Bone marrow (tissue), 2 donors: ENCODE data around the gene TSHZ2.
"Not testable (repeated sequence)": the region's sequence is repeated elsewhere in the genome, so short reads cannot be mapped to it uniquely, and the experiment has no call there.

Experiments used
- DNase-seq, 2 donors: peaks; one replicate each; lab custom pipeline; 2025; lab: John Stamatoyannopoulos, UW

The TSHZ2 gene

DNA sequence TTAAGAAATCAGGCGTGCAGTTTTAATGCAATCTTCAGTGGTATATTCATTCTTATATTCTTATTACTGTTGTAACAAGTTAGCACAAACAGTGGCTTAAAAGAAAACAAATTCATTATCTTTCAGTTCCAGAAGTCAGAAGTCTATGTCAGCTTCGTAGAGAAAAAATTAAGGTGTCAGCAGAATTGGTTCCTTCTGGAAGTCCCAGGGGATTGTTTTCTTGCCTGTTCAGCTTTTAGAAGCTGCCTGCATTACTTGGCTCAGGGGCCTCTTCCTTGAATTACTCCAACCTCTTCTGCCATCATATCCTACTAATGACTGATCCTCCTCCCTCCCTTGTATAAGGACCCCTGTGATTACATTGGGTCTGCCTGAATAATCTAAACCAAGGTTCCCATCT is 377.6 kb downstream of the TSHZ2 start:
- DNase-seq, result no peak

DNA sequence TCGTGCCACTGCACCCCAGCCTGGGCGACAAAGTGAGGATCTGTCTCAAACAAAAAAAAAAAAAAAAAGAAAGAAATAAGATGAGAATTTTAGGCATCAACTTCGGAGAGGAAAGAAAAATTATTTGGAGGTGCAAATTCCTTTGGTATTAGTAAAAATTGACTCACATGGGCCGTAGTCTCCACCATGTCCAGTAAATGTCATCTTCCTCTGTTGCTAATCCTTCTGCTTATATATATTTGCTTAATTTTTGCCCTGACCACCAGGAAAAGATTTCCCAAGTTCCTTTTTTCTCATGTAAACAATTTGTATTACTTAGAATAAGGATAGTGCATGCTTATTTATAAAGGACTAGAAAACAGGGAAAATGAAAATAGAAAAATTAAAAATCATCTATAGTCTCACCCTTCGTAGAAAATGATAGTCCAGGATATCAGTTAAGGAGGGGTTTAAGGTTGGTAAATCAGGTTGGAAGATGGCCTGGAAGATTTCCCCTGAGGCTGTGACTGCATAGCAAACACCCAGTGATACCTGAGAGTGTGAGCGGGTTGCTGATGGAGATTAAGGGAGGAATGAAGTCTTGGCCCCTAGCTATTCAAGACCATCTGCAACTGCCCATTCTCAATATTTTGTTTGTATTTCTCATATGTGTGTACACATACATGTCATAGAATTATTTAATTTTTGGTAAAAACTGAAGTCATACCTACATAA is 380.7 kb downstream of the TSHZ2 start:
- no peak for DNase-seq

DNA sequence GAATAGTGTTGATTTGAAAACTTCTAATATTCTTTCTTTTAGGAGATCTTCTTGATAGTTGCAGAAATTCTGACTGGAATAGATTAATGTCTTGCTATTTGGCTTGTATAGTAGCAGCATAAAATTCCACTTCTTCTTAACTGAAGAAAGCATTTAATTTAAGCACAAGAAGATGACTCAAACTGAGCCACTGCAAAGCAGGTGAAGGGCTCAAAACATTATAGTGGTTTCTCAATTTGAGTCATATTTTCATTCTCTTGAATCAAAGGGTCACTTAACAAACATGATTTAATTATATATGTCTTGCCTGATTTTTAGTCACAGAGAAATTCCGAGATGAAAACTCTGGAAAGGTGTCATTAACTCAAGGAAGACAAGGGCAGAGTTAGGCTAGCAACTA is 382.2 kb downstream of the TSHZ2 start:
- DNase-seq, result no peak

DNA sequence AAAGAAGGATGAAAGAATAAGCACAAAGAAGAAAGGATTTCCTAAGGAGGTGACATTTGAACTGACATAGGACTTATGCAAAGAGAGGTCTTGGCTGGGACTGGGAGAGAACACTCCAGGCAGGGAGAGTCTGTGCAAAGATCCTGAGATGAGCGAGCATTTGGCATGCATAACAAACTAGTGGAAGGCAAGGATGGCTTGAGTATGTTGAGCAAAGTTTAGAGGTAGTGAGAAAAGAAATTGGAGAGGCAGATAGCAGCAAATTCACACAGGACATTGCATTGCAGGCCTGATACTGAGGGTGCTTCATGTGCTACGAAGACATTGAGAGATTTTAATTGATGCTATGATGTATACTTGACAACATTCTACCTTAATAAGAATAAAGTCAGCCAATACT is 383.6 kb downstream of the TSHZ2 start:
- DNase-seq, result no peak

DNA sequence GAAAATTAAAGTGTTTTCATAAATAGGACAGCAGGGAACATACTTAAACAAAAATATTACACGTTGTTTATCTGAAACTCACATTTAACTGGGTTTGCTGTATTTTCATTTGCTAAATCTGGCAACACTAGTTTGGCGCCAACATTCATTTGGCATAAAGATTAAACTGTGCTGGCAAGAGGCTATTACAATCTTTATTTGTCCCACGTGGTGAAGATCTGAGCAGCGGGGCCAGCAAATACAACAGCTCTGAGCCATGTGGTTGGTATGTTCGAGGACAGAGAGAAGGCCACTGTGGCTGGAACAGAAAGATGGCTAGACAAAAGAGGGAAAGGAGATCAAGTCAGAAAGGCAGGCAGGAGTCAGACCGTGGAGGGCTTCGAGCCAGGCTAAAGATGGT is 387.3 kb downstream of the TSHZ2 start:
- DNase-seq, result no peak

DNA sequence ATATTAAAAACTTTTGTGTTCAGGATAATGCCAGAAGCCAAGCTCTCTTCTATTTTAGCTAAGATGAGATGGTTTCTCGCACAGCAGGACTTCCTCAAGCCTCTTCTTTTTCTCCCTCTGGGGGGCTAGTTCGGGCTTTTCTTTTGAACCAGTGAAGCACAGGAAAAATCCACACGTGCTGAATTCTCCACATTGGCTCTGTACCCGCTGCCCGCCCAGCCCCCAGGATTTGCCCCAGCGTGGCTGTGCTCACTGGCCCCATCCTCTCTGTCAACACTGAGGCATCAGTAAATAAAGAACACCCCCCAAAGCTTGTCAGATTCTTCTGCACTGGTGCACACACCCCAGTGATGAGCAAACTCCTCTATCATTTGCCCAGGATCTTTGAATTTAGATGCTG is 388.7 kb downstream of the TSHZ2 start:
- no peak for DNase-seq

DNA sequence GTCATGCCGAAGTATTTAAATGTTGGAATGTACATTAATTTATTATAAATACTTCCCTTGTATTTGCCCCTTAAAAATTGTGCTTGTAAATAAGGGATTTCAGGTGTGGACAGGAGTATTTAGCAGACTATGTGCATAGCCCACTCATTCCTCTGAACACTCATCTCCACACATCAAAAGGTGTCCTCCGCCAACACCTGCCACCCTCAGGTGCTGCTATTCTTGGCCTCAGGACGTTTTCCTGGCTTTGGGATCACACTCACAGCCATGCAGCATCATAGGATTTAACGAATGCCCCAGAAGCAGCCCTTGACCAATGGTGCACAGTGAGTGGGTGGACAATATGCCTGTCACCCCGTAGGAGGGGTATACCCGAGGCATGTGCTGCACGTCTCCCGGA is 390.6 kb downstream of the TSHZ2 start:
- DNase-seq, result no peak

DNA sequence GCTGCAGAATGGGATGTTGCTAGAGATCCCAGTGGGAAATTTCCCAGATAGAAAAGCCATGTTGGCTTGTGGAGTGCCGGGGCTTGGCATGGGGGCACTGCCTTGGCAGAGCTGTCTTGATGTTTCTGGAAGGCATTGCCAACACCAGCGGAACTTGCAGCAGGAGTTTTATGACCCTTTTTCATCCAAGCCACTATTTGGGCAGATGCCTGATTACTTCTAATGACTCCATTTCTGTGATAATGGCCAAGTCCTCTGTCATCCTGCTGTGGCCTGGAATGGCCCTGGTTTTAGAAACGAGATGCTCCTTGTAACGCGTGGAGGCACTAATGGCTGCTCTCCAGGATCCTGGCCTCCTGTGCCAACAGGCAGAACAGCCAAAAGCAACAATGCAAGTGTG is 392.5 kb downstream of the TSHZ2 start:
- no peak for DNase-seq

DNA sequence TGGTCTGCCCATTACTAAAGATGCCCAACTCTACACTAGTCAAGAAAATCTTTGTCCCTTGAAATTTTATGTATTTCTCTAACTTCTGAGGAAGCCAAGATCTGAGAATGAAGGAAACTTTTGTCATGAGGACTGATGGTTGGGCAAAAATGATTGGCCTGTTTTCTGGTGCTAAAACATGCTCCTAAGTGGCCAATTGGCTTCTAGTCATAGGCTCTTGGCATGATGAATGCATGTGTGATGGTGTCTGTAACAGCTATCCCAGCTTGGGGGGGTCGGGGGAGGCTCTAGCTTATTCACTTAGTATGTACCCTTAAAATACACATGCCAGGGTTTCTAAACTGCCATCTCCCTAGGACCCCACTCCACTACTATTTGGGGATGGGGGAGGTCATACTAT is 392.9 kb downstream of the TSHZ2 start:
- no peak for DNase-seq

DNA sequence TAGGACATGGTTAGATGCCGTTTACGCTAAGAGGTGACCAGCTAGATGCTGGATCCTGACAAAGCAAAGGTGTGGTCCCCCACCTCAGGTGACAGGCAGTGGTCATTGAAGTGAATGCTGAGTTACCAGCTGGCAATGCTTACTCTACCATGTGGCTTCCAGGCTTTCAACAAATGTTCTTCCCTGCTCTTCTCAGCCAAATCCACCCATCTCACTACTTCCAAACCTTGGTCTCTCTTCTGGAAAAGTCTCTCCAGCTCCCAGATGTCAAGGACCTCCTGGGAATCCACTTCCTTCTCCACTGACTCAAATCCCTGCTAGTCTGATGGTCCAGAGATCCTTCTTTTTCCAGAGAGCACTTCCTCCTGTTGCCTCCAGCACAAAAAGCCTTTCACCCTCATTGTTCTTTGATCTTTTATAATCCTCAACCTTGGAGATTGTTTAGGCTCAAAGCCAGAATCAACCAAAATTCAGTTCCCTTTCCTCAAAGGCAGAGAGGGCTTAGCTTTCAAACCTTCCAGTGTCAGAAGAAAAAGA is 393.4 kb downstream of the TSHZ2 start:
- no peak for DNase-seq

DNA sequence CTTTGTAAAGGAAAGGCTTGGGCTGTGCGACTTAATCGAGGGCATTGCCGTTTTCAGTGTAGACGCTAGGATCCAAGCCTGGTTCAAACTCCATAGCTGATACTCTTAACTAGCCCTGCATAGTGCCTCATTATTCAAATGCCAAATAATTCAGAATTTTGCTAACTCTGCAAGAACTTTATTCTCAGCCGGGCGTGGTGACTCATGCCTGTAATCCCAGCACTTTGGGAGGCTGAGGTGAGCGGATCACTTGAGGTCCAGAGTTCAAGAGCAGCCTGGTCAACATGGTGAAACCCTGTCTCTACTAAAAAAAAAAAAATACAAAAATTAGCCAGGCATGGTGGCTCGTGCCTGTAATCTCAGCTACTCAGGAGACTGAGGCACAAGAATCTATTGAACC is 394.8 kb downstream of the TSHZ2 start:
- DNase-seq, result not testable (repeated sequence)

DNA sequence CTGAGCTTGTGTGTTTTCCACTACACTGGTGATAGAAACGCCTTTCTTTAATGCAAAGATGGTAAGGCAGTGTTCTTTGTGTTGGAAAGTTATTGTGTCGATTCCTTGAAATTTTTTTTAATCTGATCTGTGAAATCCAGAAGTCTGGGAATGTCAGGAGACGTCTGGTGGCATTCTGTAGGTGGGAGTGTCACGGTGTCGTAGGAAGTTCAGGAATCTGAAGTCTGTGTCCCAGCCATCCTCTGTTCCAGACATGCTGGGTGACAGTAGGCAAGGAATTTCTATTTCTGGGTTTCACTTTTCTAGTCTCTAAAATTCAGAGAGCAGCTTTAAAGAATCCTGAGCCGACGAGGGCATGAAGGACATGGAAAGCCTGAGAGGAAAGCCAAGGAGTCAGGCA is 397.7 kb downstream of the TSHZ2 start:
- no peak for DNase-seq

DNA sequence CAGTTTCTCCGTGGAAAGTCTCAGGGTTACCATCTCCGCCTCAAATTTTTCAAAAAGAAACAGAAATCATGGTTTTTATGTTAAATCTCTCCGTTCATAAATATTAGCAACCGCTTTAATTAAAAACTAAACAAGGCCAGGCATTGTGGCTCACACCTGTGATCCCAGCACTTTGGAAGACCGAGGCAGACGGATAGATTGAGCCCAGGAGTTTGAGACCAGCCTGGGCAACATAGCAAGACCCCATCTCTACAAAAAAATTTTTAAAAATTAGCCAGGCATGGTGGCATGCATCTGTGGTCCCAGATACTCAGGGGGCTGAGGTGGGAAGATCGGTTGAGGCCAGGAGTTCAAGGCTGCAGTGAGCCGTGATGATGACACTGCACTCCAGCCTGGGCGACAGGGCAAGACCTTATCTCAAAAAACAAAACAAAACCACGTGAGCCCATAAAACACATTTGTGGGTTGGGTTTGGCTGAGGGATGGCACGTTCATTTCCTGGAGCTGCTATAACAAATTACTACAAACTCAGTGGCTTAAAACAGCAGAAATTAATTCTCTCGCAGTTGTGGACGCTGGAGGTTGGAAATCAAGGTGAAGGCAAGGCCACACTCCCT is 398.3 kb downstream of the TSHZ2 start:
- DNase-seq, result no peak

DNA sequence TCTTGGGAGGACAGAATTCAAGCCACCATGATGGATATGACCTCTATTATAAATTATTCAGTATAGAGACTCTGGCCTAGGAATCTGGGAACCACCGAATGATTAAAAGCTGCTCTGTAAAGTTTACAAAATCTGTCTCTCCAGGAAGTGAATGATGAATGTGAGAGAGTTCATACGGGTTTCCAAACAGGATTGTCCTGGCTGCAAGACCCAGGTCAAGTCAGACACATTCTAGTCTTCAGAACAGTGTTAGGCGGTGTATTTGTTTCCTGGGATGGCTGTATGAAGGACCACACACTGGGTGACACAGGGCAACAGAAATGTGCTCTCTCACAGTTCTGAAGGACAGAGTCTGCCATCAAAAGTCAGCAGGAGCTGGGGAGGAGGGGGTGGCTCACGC is 399.1 kb downstream of the TSHZ2 start:
- no peak for DNase-seq

DNA sequence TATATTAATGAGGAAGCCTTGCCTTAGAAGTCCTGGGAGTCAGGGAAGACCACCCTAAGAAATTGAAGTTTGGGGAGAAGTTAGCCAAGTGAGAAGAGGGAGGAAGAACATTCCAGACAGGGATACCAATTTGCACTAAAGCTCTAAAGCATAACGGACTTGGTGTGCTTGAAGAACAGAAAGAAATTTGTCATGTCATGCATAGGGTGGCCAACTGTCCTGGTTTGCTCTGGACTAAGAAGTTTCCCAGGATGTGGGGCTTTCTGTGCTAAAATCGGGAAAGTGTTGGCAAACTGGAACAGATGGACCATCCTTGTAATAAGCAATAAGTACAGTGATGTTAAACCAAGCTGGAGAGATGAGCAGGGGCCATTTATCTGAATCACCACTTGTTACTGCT is 403.9 kb downstream of the TSHZ2 start:
- DNase-seq, result no peak

DNA sequence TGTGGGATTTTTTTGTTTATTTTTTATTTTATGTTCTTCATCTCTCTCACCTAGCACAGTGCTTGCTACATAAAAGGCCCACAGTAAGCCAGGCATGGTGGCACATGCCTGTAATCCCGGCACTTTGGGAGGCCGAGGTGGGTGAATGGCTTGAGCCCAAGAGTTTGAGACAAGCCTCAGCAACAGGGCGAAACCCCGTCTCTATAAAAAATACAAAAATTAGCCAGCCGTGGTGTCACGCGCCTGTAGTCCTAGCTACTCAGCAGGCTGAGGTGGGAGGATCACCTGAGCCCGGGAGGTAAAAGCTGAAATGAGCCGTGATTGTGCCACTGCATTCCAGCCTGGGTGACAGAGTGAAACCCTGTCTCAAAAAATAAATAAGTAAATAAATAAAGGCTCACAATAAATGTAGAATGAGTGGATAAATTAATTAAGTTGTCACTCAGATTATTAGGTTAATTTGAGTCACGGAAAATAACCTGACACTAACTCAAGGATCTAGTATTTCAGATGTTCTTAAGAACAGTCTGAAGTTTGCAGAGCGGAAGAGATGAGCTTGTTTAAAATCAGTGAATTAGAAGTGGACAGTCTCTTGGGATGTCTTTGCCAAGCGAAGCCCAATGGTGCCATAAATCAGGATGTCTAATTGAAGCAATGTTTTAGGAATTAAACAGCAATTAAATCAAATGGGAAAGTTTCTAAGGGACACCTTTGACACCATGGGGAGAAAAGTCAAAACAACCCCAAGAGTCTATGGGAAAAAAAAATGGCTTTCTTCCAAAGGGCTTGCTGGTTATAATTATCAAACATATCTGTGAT is 407.1 kb downstream of the TSHZ2 start:
- no peak for DNase-seq

DNA sequence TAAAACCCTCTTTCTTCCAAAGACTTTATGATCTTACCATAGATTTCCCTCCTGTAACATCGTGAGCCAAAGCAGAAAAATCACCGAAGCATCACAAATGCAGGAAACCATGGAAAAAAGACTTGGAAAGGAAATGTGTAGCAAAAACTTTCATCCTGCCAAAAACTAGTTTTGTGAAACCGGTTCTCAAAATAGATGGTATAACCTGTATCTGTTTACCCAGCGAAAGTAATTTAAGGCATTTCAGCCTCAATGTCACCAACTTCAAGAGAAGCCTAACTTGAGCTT is 407.6 kb downstream of the TSHZ2 start:
- DNase-seq, result no peak

DNA sequence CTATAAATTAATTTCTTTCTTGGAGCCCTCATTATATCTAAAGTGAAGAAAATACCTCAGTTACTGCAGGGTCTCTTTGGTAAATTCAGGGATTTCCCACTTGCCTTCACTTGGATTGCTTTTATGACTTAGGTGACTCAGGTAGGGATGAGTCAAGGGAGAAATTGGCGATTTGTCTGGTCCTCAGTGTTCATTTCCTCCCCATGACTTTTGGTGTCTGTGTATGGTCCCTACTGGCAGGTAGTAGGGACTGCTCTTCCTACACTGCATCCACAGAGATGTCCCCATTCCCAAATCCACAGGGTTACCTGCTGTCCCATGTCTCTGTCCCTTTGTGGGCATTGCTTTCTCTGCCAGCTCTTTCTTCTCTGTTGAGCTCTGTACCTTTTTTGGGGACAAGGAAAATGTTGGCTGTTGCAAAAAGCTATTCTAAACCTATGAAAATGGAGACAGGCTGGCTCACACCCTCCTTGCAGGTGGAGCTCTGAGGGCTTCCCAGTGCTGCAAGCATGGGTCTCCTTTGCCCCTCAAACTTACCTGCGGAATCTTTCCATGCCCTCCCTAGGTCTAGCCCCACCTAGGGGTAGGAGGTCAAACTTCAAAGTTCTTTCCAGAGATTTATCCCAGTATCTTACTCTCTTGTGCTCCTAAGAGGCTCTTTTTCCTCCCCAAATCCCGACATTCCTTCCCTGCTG is 409.6 kb downstream of the TSHZ2 start:
- no peak for DNase-seq

DNA sequence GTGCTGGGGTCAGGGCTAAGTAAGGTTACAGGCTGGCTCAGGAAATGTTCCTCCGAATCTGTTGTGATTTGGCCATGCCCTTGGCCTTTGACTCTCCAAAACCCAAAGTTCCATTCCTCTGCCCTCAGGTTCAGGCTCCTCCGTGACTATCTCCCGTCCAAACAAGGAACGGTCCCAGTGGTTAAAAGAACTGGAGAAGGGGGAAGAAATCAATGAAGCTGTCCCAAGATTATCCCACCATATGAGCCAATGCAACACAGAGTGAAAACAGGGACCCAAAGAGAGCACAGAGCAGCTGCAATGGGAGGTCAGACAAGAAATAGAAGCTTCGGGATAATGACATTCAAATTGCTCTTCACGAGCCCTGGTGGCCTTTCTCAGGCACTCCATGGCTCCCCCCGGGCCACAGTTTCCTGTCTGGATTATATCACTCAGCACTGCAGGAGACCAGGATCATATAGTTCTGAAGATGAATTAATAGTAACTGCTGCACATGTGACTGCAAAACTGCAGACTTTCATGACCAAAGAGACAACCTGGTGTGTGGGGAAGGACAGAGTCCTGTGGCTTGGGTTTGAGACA is 410.2 kb downstream of the TSHZ2 start:
- no peak for DNase-seq

DNA sequence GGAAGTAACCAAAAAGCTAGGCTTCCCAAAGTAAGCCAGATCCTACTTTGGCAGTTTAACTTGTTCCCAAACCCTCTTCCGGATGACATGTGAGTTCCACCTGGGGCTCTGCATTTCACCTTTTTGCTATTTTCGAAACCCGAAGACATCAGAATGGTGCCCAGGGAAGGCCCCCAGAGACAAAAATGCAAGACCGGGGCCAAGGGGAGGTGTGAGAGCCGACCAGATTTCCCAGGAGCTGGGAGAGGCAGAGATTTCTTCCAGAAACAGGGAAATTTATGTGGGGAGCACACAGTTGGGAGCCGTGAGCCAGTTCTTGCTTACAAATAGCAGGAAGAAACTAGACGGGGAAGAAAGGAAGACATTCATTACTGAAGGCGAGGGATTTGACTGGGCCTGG is 411.8 kb downstream of the TSHZ2 start:
- no peak for DNase-seq

DNA sequence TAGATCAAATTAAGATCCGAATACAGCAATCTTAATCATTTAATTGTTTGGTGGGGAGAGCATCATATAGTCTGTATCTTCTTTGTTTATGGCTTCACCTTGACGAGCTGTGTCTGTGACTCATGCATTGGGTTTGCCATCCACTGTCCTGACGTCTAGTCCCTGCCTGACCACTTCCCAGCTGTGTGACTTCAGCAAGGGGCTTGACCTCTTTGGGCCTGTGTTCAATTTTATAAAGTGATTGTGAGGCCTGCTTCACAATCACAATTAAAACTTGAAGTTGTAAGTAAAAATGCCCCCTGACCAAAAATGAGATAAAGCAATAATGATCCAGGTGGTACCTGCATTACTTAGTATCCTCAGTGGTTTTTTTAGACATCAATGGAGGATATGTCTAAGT is 412.2 kb downstream of the TSHZ2 start:
- DNase-seq, result no peak
